ENCODE data around the gene PHRF1.

The PHRF1 gene

GRCh38 chr11:635945-636510, 59.8 kb downstream of the PHRF1 start:
- Histone ChIP-seq H3K9ac (ENCODE audit: low read length) (no peak overlapping the region), H4K20me1 (ENCODE audit: insufficient read depth, low read length) (no peaks in the 10 kb centered on the region), H3K4me3 (ENCODE audit: low read length) (no peak overlapping the region), H3K4me2 (ENCODE audit: low read depth, low read length) (no peak overlapping the region), H3K27ac (ENCODE audit: low read length) (no peak overlapping the region), H3K27me3 (replicated peaks; ENCODE audit: insufficient read depth, low read length) (no peaks in the 10 kb centered on the region), H3K79me2 (ENCODE audit: low read length) (no peaks in the 10 kb centered on the region), H3F3A (ENCODE audit: insufficient read depth, low read length) (no peaks in the 10 kb centered on the region), H2AFZ (ENCODE audit: low read length) (no peak overlapping the region), H3K4me1 (ENCODE audit: low read length) (no peaks in the 10 kb centered on the region), H3K9me3 (replicated peaks; ENCODE audit: insufficient read depth, low read length) (no peaks in the 10 kb centered on the region), H3K9me2 (replicated peaks; ENCODE audit: insufficient read depth, low read length) (no peaks in the 10 kb centered on the region), H3K36me3 (replicated peaks; ENCODE audit: insufficient read depth, low read length) (no peaks in the 10 kb centered on the region)
- TF ChIP-seq, protein P1, sequence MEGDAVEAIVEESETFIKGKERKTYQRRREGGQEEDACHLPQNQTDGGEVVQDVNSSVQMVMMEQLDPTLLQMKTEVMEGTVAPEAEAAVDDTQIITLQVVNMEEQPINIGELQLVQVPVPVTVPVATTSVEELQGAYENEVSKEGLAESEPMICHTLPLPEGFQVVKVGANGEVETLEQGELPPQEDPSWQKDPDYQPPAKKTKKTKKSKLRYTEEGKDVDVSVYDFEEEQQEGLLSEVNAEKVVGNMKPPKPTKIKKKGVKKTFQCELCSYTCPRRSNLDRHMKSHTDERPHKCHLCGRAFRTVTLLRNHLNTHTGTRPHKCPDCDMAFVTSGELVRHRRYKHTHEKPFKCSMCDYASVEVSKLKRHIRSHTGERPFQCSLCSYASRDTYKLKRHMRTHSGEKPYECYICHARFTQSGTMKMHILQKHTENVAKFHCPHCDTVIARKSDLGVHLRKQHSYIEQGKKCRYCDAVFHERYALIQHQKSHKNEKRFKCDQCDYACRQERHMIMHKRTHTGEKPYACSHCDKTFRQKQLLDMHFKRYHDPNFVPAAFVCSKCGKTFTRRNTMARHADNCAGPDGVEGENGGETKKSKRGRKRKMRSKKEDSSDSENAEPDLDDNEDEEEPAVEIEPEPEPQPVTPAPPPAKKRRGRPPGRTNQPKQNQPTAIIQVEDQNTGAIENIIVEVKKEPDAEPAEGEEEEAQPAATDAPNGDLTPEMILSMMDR (IDR thresholded peaks at IDR 0.05; ENCODE audit: low read length): no peak
- TF ChIP-seq EZH2 (optimal IDR thresholded peaks at IDR 0.05; ENCODE audit: low read depth, low read length) (no peak), EZH2phosphoT487 (IDR thresholded peaks at IDR 0.05; ENCODE audit: low read length) (no peak)
- no peak for DNase-seq

DNA sequence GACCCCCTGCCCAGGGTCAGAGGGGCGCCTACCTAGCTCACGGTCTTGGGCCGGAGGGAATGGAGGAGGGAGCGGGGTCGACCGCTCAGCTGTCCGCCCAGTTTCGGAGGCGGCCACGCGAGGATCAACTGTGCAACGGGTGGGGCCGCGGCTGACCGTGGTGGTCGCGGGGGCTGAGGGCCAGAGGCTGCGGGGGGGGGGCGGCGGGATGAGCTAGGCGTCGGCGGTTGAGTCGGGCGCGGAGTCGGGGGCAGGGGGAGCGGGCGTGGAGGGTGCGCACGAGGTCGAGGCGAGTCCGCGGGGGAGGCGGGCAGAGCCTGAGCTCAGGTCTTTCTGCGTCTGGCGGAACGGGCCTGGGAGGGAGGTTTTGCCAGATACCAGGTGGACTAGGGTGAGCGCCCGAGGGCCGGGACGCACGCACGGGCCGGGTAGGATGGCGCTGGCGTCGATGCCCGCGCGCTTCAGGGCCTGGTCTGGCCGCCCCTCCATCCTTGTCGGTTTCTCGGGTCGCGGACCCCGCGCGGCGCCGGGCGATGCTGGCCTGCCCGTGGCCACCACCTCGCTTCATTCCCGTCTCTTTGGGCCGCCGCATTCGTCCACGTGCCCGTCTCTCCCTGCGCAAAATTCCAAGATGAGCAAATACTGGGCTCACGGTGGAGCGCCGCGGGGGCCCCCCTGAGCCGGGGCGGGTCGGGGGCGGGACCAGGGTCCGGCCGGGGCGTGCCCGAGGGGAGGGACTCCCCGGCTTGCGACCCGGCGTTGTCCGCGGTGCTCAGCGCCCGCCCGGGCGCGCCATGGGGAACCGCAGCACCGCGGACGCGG, 60.5 kb downstream of the PHRF1 start, which contains the start of gene DRD4:
DRD4 (plus strand) TSS at position 759 of the 822 bp plus-strand sequence; CDS start at position 795, 36 bp downstream.
- Histone ChIP-seq H3K36me3 (replicated peaks; ENCODE audit: insufficient read depth, low read length) (no peaks in the 10 kb centered on the region), H3K9me2 (replicated peaks; ENCODE audit: insufficient read depth, low read length) (no peaks in the 10 kb centered on the region), H3K4me3 (ENCODE audit: low read length) (no peak within 1 kb of the TSS), H2AFZ (ENCODE audit: low read length) (no peak within 1 kb of the TSS), H3K4me2 (ENCODE audit: low read depth, low read length) (no peak within 1 kb of the TSS), H3K9me3 (replicated peaks; ENCODE audit: insufficient read depth, low read length) (no peaks in the 10 kb centered on the region), H3K79me2 (ENCODE audit: low read length) (no peaks in the 10 kb centered on the region), H3K27ac (ENCODE audit: low read length) (no peak within 1 kb of the TSS), H3F3A (ENCODE audit: insufficient read depth, low read length) (no peaks in the 10 kb centered on the region), H3K4me1 (ENCODE audit: low read length) (no peaks in the 10 kb centered on the region), H3K9ac (ENCODE audit: low read length) (no peak within 1 kb of the TSS), H4K20me1 (ENCODE audit: insufficient read depth, low read length) (no peaks in the 10 kb centered on the region), H3K27me3 (replicated peaks; ENCODE audit: insufficient read depth, low read length) (no peaks in the 10 kb centered on the region)
- TF ChIP-seq EZH2phosphoT487 (IDR thresholded peaks at IDR 0.05; ENCODE audit: low read length) (no peak), EZH2 (optimal IDR thresholded peaks at IDR 0.05; ENCODE audit: low read depth, low read length) (no peak)
- TF ChIP-seq, protein P1 (IDR thresholded peaks at IDR 0.05; ENCODE audit: low read length): no peak
- DNase-seq: no peak

- no peaks in the 10 kb centered on the region for H3F3A ChIP-seq (ENCODE audit: insufficient read depth, low read length)
- no peaks in the 10 kb centered on the region for H3K36me3 ChIP-seq (replicated peaks; ENCODE audit: insufficient read depth, low read length)
- no peak for TF ChIP-seq EZH2 (optimal IDR thresholded peaks at IDR 0.05; ENCODE audit: low read depth, low read length)
- TF ChIP-seq EZH2phosphoT487 (IDR thresholded peaks at IDR 0.05; ENCODE audit: low read length): no peak
- TF ChIP-seq, protein P1 (IDR thresholded peaks at IDR 0.05; ENCODE audit: low read length): no peak
- no peak overlapping the region for H2AFZ ChIP-seq (ENCODE audit: low read length)
- no peak overlapping the region for H3K4me2 ChIP-seq (ENCODE audit: low read depth, low read length)
- H3K9ac ChIP-seq (ENCODE audit: low read length): no peak overlapping the region
- no peaks in the 10 kb centered on the region for H4K20me1 ChIP-seq (ENCODE audit: insufficient read depth, low read length)
- no peaks in the 10 kb centered on the region for H3K79me2 ChIP-seq (ENCODE audit: low read length)
- no peaks in the 10 kb centered on the region for H3K4me1 ChIP-seq (ENCODE audit: low read length)
- H3K27me3 ChIP-seq (replicated peaks; ENCODE audit: insufficient read depth, low read length): no peaks in the 10 kb centered on the region
- no peak overlapping the region for H3K27ac ChIP-seq (ENCODE audit: low read length)
- DNase-seq: no peak
- no peaks in the 10 kb centered on the region for H3K9me3 ChIP-seq (replicated peaks; ENCODE audit: insufficient read depth, low read length)
- H3K4me3 ChIP-seq (ENCODE audit: low read length): no peak overlapping the region
- H3K9me2 ChIP-seq (replicated peaks; ENCODE audit: insufficient read depth, low read length): no peaks in the 10 kb centered on the region
These were observed 61.0 kb downstream of the PHRF1 start for GRCh38 chr11:637333-637592.
